ENCODE results near the gene BCR.

GRCh38 chr22:23212061-23213021 is 32.0 kb downstream of the BCR start:
- no peak for TF ChIP-seq SUZ12 (IDR thresholded peaks at IDR 0.05; ENCODE audit: extremely low read depth, insufficient read depth, insufficient read length)
- TF ChIP-seq YY1 (IDR thresholded peaks at IDR 0.05; ENCODE audit: insufficient read depth, insufficient read length) = no peak
- TF ChIP-seq ZNF274 (IDR thresholded peaks at IDR 0.05; ENCODE audit: low read depth, low read length) = no peak

Measured in NT2/D1 (cell line).